Chondrocyte (in vitro differentiated cells): ENCODE results near the gene PAH. TPM values are rescaled to one million over a fixed set of nuclear protein-coding genes. Genes with fewer than 3 reads are reported as not detected.
A peak's percentile ranks its signal among the peaks of the same experiment; 100 is the strongest.

Experiments used
- DNase-seq: peaks from one replicate; pipeline ENCODE4 v3.0.0; 2021; ENCODE audit warnings: mixed read lengths, low spot score
- H3K27ac Mint-ChIP-seq: one replicate; pipeline ENCODE4 v1.8.0; 2021; ENCODE audit warnings: mild to moderate bottlenecking, moderate library complexity, mixed read lengths; ENCODE audit not compliant: unreplicated experiment
- H3K27me3 Mint-ChIP-seq: 2 replicates; pipeline ENCODE4 v1.8.0; 2021; ENCODE audit warnings: low read depth, mixed read lengths
- H3K36me3 Mint-ChIP-seq: 2 replicates; pipeline ENCODE4 v1.8.0; 2021; ENCODE audit warnings: low read depth, mixed read lengths
- H3K4me1 Mint-ChIP-seq: 2 replicates; pipeline ENCODE4 v1.8.0; 2021; ENCODE audit warnings: low read depth, mild to moderate bottlenecking, mixed read lengths
- H3K4me3 Mint-ChIP-seq: one replicate; pipeline ENCODE4 v1.8.0; 2021; ENCODE audit warnings: mild to moderate bottlenecking, moderate library complexity, mixed read lengths; ENCODE audit not compliant: unreplicated experiment
- H3K9me3 Mint-ChIP-seq: 2 replicates; pipeline ENCODE4 v1.8.0; 2021; ENCODE audit warnings: low read depth, mixed read lengths
- CTCF ChIP-seq: fragments of 200-600 bp; sonication (generic); IDR thresholded peaks from 2 replicates; pipeline ENCODE4 v1.5.0; 2021; ENCODE audit warnings: antibody characterized with exemption, mild to moderate bottlenecking, moderate library complexity
- total RNA-seq: library from RNA; stranded (reverse); gene quantifications from 3 replicates; pipeline ENCODE4 v1.2.1, GENCODE V29; 2021

PAH gene
- total RNA-seq, 1 donor from 2014 or later: not detected

- no peak for DNase-seq
- Mint-ChIP-seq H3K9me3 (peaks cover 10% of the 10 kb centered on the region), H3K27ac (no peak overlapping the region), H3K4me1 (peaks cover 20% of the 10 kb centered on the region), H3K36me3 (peaks cover 7% of the 10 kb centered on the region), H3K27me3 (peaks cover 87% of the 10 kb centered on the region), H3K4me3 (no peak overlapping the region)
- TF ChIP-seq CTCF: no peak
Measured at GRCh38 chr12:102962986-102963385, 45.9 kb upstream of the PAH start.

DNA sequence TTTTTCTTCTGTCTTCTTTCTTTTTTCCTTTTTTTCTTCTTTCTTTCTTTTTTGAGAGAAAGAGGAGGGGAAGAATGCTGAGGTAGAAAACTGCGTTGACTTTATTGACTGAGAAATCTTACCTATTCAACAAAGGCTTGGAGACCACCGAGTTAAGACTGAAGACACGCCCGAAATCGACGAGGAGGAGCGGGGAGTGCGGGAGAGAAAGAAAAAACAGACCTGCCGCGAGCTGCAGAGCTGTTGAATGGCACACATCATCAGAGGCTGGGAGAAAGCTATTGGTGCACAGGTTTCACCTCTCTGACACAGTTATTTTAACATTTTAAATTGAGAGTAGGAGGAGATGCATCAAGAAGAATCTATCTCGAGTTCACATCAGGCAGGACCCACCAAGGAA, 45.5 kb upstream of the PAH start:
- Mint-ChIP-seq H3K27me3 (peaks cover 88% of the 10 kb centered on the region), H3K36me3 (peaks cover 7% of the 10 kb centered on the region), H3K4me3 (peak overlapping the region; percentile 35), H3K27ac (no peak overlapping the region), H3K4me1 (peaks cover 24% of the 10 kb centered on the region), H3K9me3 (peaks cover 10% of the 10 kb centered on the region)
- DNase-seq: no peak
- no peak for TF ChIP-seq CTCF

- no peak for DNase-seq
- Mint-ChIP-seq H3K27ac (no peak overlapping the region), H3K36me3 (peaks cover 7% of the 10 kb centered on the region), H3K9me3 (peaks cover 10% of the 10 kb centered on the region), H3K4me1 (peaks cover 32% of the 10 kb centered on the region), H3K4me3 (no peak overlapping the region), H3K27me3 (peaks cover 88% of the 10 kb centered on the region)
- no peak for TF ChIP-seq CTCF
Measured at GRCh38 chr12:102961466-102961855, 44.4 kb upstream of the PAH start.

DNA sequence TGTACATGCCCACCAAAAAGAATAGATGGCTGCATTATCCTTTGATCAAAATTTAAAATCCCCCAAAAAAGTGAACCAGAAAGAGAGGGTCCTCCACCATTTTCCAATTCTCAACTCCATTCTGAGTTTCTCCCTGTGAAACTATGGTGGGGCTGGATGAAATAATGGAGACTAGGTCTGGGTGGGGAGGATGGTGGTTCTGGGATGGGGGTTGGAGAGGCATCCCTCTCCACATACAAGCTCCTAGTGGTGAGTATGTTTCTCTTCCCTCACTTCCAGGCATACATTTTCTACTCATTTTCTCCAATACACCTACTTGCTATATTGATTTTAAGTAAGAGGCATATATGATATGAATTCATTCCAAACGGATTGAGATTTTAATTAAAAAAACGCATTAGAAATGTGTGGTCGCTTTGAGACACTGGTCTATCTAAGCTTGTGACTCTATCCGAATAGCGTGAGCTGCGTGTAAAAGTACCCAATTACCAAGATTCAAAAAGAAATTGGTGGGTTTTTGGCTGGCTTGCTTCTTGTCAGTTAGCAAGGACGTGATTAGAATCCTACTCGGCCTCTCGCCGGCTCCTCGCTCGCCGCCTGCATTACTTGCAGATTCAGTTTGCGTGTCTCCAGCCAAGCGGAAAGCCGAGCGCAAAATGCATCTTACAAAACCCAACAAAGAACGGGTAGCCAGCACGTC, 43.9 kb upstream of the PAH start:
- H3K9me3 Mint-ChIP-seq: peaks cover 10% of the 10 kb centered on the region
- no peak overlapping the region for H3K4me3 Mint-ChIP-seq
- TF ChIP-seq CTCF: no peak
- no peak overlapping the region for H3K27ac Mint-ChIP-seq
- no peak for DNase-seq
- peaks cover 86% of the 10 kb centered on the region for H3K27me3 Mint-ChIP-seq
- peaks cover 32% of the 10 kb centered on the region for H3K4me1 Mint-ChIP-seq
- H3K36me3 Mint-ChIP-seq: peaks cover 7% of the 10 kb centered on the region

GRCh38 chr12:102959391-102959790, 42.3 kb upstream of the PAH start:
- Mint-ChIP-seq H3K36me3 (peaks cover 7% of the 10 kb centered on the region), H3K4me3 (no peak overlapping the region), H3K4me1 (peaks cover 25% of the 10 kb centered on the region), H3K9me3 (peaks cover 10% of the 10 kb centered on the region), H3K27me3 (peaks cover 86% of the 10 kb centered on the region), H3K27ac (no peak overlapping the region)
- no peak for TF ChIP-seq CTCF
- no peak for DNase-seq
